Endothelial cell of umbilical vein (primary cell): ENCODE results near the gene OGFRL1. TPM values are rescaled to one million over a fixed set of nuclear protein-coding genes. Genes with fewer than 3 reads are reported as not detected.

Experiments used
- Bru-seq: library from RNA; stranded (reverse); fragments of 400-500 nt; gene quantifications from one replicate; lab custom pipeline; 2021; lab: Mats Ljungman, UMichigan
- BruChase-seq, 2 experiments: library from RNA; stranded (reverse); fragments of 400-500 nt; gene quantifications; one replicate each; lab custom pipeline; 2021; lab: Mats Ljungman, UMichigan
- BruUV-seq: library from RNA; stranded (reverse); fragments of 400-500 nt; replicated peaks from 2 replicates; lab custom pipeline; 2021; lab: Mats Ljungman, UMichigan
- CTCF ChIA-PET: fragments of 300-600, 350-600 bp; sonication (Branson Sonifier 250); formaldehyde crosslinking; loops from one replicate; lab custom pipeline; 2021; ENCODE audit warnings: antibody characterized with exemption, inconsistent platforms; lab: Charles Lee
- POLR2A ChIA-PET: fragments of 300-600, 350-600 bp; sonication (Branson Sonifier 250); formaldehyde crosslinking; loops from one replicate; lab custom pipeline; 2021; ENCODE audit warnings: antibody characterized with exemption, inconsistent platforms; lab: Charles Lee
- DNase-seq: peaks from one replicate; pipeline ENCODE4 v3.0.0-alpha.2; 2011; ENCODE audit warnings: low read depth, low spot score
- FAIRE-seq: peaks from 2 replicates; lab custom pipeline; 2011; peaks lifted over from hg19 to GRCh38; lab: Jason Lieb, UNC
- H2AFZ ChIP-seq: 2 replicates; pipeline ENCODE4 v1.6.0; 2012; ENCODE audit warnings: low read depth, low read length, control low read depth, inconsistent platforms
- H3K27ac ChIP-seq: 2 replicates; pipeline ENCODE4 v1.5.1; 2011; ENCODE audit warnings: low read depth, mild to moderate bottlenecking, control low read depth, low read length, moderate library complexity; ENCODE audit not compliant: insufficient read depth
- H3K27me3 ChIP-seq, 2 experiments: 2 replicates each; pipeline versions ENCODE4 v1.6.0 to v1.6.1; 2011; ENCODE audit warnings: low read length in 2 of 2, mixed read lengths in 1 of 2; ENCODE audit not compliant: control insufficient read depth in 2 of 2, insufficient read depth in 2 of 2
- H3K36me3 ChIP-seq, 2 experiments: 2 replicates in 1 of 2; 3 replicates in 1 of 2; pipeline ENCODE4 v1.5.1; 2011; ENCODE audit warnings: low read length in 2 of 2, mild to moderate bottlenecking in 1 of 2, moderate library complexity in 1 of 2; ENCODE audit not compliant: control insufficient read depth in 2 of 2, insufficient read depth in 2 of 2; ENCODE audit errors: extremely low read depth in 1 of 2
- H3K4me1 ChIP-seq: 3 replicates; pipeline ENCODE4 v1.5.1; 2011; ENCODE audit warnings: mild to moderate bottlenecking, low read length; ENCODE audit not compliant: control insufficient read depth, insufficient read depth; ENCODE audit errors: extremely low read depth
- H3K4me2 ChIP-seq: 2 replicates; pipeline ENCODE4 v1.6.1; 2011; ENCODE audit warnings: low read length, control low read depth, mixed read lengths; ENCODE audit not compliant: insufficient read depth
- H3K4me3 ChIP-seq, 3 experiments: fragments of 200-600 bp in 1 of 3; sonication (generic), shearing (Covaris generic) in 1 of 3; replicated peaks in 1 of 3; 2 replicates each; pipeline ENCODE4 v1.5.1; 2011 to 2016; ENCODE audit warnings: control low read depth in 3 of 3, low read length in 3 of 3, mild to moderate bottlenecking in 2 of 3, inconsistent platforms in 1 of 3, low read depth in 1 of 3, moderate library complexity in 1 of 3; ENCODE audit not compliant: insufficient read depth in 1 of 3
- H3K79me2 ChIP-seq: 2 replicates; pipeline ENCODE4 v1.6.0; 2012; ENCODE audit warnings: low read length, inconsistent platforms; ENCODE audit not compliant: control insufficient read depth, insufficient read depth
- H3K9ac ChIP-seq: replicated peaks from 2 replicates; pipeline ENCODE3; 2011; ENCODE audit warnings: low read length, control low read depth; ENCODE audit not compliant: insufficient read depth; ENCODE audit errors: extremely low read depth
- H3K9me1 ChIP-seq: replicated peaks from 3 replicates; pipeline ENCODE4 v1.6.0; 2011; ENCODE audit warnings: mild to moderate bottlenecking, low read length; ENCODE audit not compliant: control insufficient read depth, insufficient read depth; ENCODE audit errors: extremely low read depth
- H3K9me3 ChIP-seq: replicated peaks from 2 replicates; pipeline ENCODE4 v1.5.1; 2012; ENCODE audit warnings: low read length, inconsistent platforms; ENCODE audit not compliant: control insufficient read depth, insufficient read depth
- H4K20me1 ChIP-seq: replicated peaks from 2 replicates; pipeline ENCODE3; 2011; ENCODE audit warnings: mild to moderate bottlenecking, low read length; ENCODE audit not compliant: control insufficient read depth, insufficient read depth; ENCODE audit errors: extremely low read depth
- CTCF ChIP-seq, 2 donors: IDR thresholded peaks; 1 replicate in 1 of 2; 2 replicates in 1 of 2; pipeline ENCODE4 v1.5.1; 2011; ENCODE audit warnings: low read length in 2 of 2, mild to moderate bottlenecking in 2 of 2, moderate library complexity in 2 of 2, control low read depth in 1 of 2, inconsistent platforms in 1 of 2, low read depth in 1 of 2; ENCODE audit not compliant: insufficient read depth in 1 of 2; ENCODE audit errors: extremely low read depth in 1 of 2
- EZH2 ChIP-seq: IDR thresholded peaks from 2 replicates; pipeline ENCODE4 v1.6.1; 2012; ENCODE audit warnings: borderline replicate concordance, low read depth, mild to moderate bottlenecking, moderate library complexity, low read length, inconsistent platforms; ENCODE audit not compliant: severe bottlenecking
- FOS ChIP-seq: IDR thresholded peaks from 2 replicates; pipeline ENCODE4 v1.6.1; 2011; ENCODE audit warnings: mild to moderate bottlenecking, low read length, moderate library complexity, borderline replicate concordance; ENCODE audit not compliant: insufficient read depth
- GATA2 ChIP-seq: IDR thresholded peaks from 2 replicates; pipeline ENCODE4 v1.7.0; 2011; ENCODE audit warnings: low read depth, mild to moderate bottlenecking, moderate library complexity, mixed read lengths, low read length; ENCODE audit not compliant: insufficient read length, insufficient read depth
- JUN ChIP-seq: IDR thresholded peaks from 2 replicates; pipeline ENCODE4 v1.6.1; 2011; ENCODE audit warnings: borderline replicate concordance, low read depth; ENCODE audit not compliant: insufficient read length, insufficient read depth
- MAX ChIP-seq: IDR thresholded peaks from 2 replicates; pipeline ENCODE4 v1.6.1; 2011; ENCODE audit not compliant: insufficient read depth, insufficient read length
- MYC ChIP-seq: IDR thresholded peaks from one replicate; pipeline ENCODE4 v1.6.1; 2011; ENCODE audit warnings: mild to moderate bottlenecking, low read depth, low read length
- POLR2A ChIP-seq: IDR thresholded peaks from 2 replicates; pipeline ENCODE4 v1.6.1; 2012; ENCODE audit warnings: low read depth, mild to moderate bottlenecking, control low read depth, low read length
- POLR2AphosphoS5 ChIP-seq: IDR thresholded peaks from 2 replicates; pipeline ENCODE4 v1.6.1; 2012; ENCODE audit warnings: low read depth, mild to moderate bottlenecking, control low read depth, low read length, moderate library complexity; ENCODE audit not compliant: insufficient read depth
- dilution Hi-C: fragments of 300-500 bp; cut with MboI; formaldehyde crosslinking; loops from one replicate; pipeline ENCODE4 v1.15.0; 2019; ENCODE audit warnings: low sequenced_read_pairs; ENCODE audit not compliant: extremely low pct_ligation_motif_present
- intact Hi-C: fragments of 100-400 bp; cut with micrococcal nuclease; formaldehyde crosslinking; loops from one replicate; pipeline ENCODE4 v1.10.0; 2022
- long read RNA-seq: library from polyadenylated mRNA; stranded (forward); transcript quantifications from one replicate; pipeline ENCODE4 v2.0.0, GENCODE V29; 2021
- polyA minus RNA-seq, 3 experiments: library from RNA; depleted of rRNA, polyadenylated mRNA; stranded (reverse); fragments of >200 nt; gene quantifications; 1 replicate in 1 of 3; 2 replicates in 2 of 3; pipeline ENCODE4 v1.2.3, GENCODE V29; 2011
- polyA plus RNA-seq, 4 experiments: library from polyadenylated mRNA; depleted of rRNA in 3 of 4; stranded (reverse) in 3 of 4; unstranded in 1 of 4; fragments of >200 nt; gene quantifications; 2 replicates each; pipeline versions ENCODE4 v1.2.1 to v1.2.3, GENCODE V29; 2011 to 2012; ENCODE audit warnings: missing spikeins in 1 of 4
- total RNA-seq: library from RNA; stranded (reverse); gene quantifications from 2 replicates; pipeline ENCODE4 v1.2.3, GENCODE V29; 2021

OGFRL1 gene
- 19.4 and 21.1 TPM in 2 replicates for total RNA-seq
- polyA plus RNA-seq, result 2.8 and 3.4 TPM in 2 replicates
- polyA plus RNA-seq (2011; cell fraction: cytosol; rRNA removed), result 4.1 and 4.5 TPM in 2 replicates
- 3.6 and 5.6 TPM in 2 replicates for polyA plus RNA-seq (2011; cell fraction: nucleus; rRNA removed)
- 7.0 and 12.3 TPM in 2 replicates for polyA plus RNA-seq (2012)
- polyA minus RNA-seq, result 6.4 and 7.2 TPM in 2 replicates
- 7.0 TPM for polyA minus RNA-seq (2011; cell fraction: cytosol; rRNA and poly(A)+ RNA removed)
- polyA minus RNA-seq (2011; cell fraction: nucleus; rRNA and poly(A)+ RNA removed), result 6.5 and 10.6 TPM in 2 replicates
- Bru-seq, nascent RNA, result percentile 90 among the genes with signal in this experiment
- percentile 95 among the genes with signal in this experiment for BruChase-seq, experiment 1, labeled RNA remaining after a 6-hour chase
- percentile 93 among the genes with signal in this experiment for BruChase-seq, experiment 2, labeled RNA remaining after a 2-hour chase
- long read RNA-seq, full-length matches to known transcripts, result 56 of 140 reads
- long read RNA-seq, partial matches to known transcripts, result 1 of 140 reads
- long read RNA-seq, other reads (novel, unspliced or antisense), result 83 of 140 reads

GRCh38 chr6:71288228-71289038 is at the start of gene OGFRL1:
Gene OGFRL1, plus strand, starts transcription at chr6:71288811. Its CDS starts 126 bp downstream, at chr6:71288937.
- FAIRE-seq, result no peak
- CTCF ChIA-PET, result interaction anchor here (0.8 to 6.2 kb wide), 13 partner anchors 11 to 96 kb away, joined by 3 to 72 read pairs (median 4); no protein-coding TSS in a partner anchor
- POLR2A ChIA-PET, result interaction anchor here (0.6 to 1.4 kb wide), 5 partner anchors 37 to 133 kb away, joined by 3 to 14 read pairs (median 3); no protein-coding TSS in a partner anchor
- H2AFZ ChIP-seq, result peak within 1 kb of the TSS; percentile 81
- peak within 1 kb of the TSS; percentile 78 for H3K9ac ChIP-seq
- H3K36me3 ChIP-seq, result no peaks in the 10 kb centered on the region
- intact Hi-C loops, result loop anchor here (1.0 to 2.0 kb wide), 3 partner anchors 40 to 98 kb away; no protein-coding TSS in a partner anchor
- peaks cover 28% of the 10 kb centered on the region for H3K4me1 ChIP-seq
- H3K27me3 ChIP-seq, result no peaks in the 10 kb centered on the region
- peak within 1 kb of the TSS; percentile 71 to 79 (median 75) for H3K4me3 ChIP-seq
- dilution Hi-C loops, result no loop called here
- H4K20me1 ChIP-seq, result no peaks in the 10 kb centered on the region
- peak; percentile 56 for DNase-seq
- peak within 1 kb of the TSS; percentile 91 for H3K4me2 ChIP-seq
- H3K9me1 ChIP-seq, result no peaks in the 10 kb centered on the region
- BruUV-seq, result TSS peak; percentile 70
- H3K27ac ChIP-seq, result peak within 1 kb of the TSS; percentile 60
- peaks cover 30% of the 10 kb centered on the region for H3K79me2 ChIP-seq
- TF ChIP-seq GATA2 (peak; percentile 86), MAX (no peak), CTCF (IDR thresholded peaks at IDR 0.05; ENCODE audit: extremely low read depth in 1 of 2, insufficient read depth in 1 of 2, low read depth in 1 of 2, low read length in 2 of 2) (peak in 1 of 2 donors; percentile 5), JUN (no peak), FOS (peak; percentile 29), MYC (no peak), EZH2 (no peak), POLR2AphosphoS5 (peak; percentile 74), POLR2A (peak; percentile 89)
- H3K9me3 ChIP-seq, result no peaks in the 10 kb centered on the region
